ENCODE measurements around the gene TSTD1. TPM values are rescaled to one million over a fixed set of nuclear protein-coding genes. Genes with fewer than 3 reads are reported as not detected.
"Not testable (repeated sequence)": the region's sequence is repeated elsewhere in the genome, so short reads cannot be mapped to it uniquely, and the experiment has no call there.

The TSTD1 gene
- total and polyA plus RNA-seq, 7 donors = 2.5 to 33.9 (median 10.4) TPM

DNA sequence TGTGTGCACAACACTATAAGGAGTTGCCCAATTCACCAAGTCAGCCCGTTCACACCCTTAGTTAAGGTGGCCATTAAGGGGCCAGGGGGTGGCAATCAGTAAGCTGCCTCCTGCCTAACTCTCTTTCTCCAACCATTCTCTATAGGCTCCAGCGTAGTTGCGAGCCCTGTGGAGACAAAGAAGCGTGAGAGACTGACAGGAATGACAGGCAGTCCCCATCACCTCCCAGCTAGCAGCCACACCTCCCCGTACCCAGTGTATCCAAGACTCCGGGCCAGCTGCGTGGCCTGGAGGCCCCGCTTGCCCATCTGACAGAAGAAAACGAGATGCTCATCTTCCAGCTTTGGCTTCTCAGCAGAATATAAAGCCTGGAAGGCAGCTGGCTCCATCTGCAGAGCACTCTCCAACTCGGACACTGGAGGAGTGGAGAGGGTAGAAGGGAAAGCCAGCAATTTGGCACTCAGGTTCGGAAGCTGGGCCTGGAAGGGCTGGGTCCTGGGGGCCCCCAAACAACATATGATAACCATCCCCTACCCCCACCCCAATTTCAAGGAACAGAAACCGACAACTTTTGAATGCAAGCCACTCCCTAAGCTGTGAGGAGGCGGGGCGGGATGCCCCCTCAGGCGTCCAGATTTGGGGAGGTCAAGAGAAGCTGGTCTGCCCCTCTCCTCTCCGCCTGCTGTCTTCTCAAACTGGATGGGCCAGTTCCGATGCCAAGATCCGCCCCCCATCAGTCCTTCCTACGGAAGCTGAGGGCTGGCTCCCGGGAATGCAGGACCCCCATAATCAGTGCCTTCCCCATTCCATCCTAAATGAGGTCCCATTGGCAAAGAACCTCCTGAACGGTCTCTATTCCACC lies 872 bp downstream of the TSTD1 start:
- intact Hi-C loops (cut with DNase I) = no loop called here
- peaks cover 2% of the 10 kb centered on the region for H3K4me1 ChIP-seq
- H3K9me3 ChIP-seq = no peaks in the 10 kb centered on the region
- H3K36me3 ChIP-seq (ENCODE audit: insufficient read depth in 1 of 2, low read depth in 1 of 2) = peaks cover 10 to 37% of the 10 kb centered on the region in 2 donors
- 50 to 64% (median 55%) methylated on average over 21 of the region's 21 CpGs for WGBS, 3 donors
- DNase-seq (no peak), ATAC-seq (peak in 2 of 4 donors; percentile 12 to 15)
- H3K4me3 ChIP-seq = peak overlapping the region; percentile 64
- H3K27me3 ChIP-seq (ENCODE audit: insufficient read depth in 3 of 3, low read length in 2 of 3) = no peaks in the 10 kb centered on the region
- H3K27ac ChIP-seq = no peak overlapping the region
- TF ChIP-seq, protein P1, sequence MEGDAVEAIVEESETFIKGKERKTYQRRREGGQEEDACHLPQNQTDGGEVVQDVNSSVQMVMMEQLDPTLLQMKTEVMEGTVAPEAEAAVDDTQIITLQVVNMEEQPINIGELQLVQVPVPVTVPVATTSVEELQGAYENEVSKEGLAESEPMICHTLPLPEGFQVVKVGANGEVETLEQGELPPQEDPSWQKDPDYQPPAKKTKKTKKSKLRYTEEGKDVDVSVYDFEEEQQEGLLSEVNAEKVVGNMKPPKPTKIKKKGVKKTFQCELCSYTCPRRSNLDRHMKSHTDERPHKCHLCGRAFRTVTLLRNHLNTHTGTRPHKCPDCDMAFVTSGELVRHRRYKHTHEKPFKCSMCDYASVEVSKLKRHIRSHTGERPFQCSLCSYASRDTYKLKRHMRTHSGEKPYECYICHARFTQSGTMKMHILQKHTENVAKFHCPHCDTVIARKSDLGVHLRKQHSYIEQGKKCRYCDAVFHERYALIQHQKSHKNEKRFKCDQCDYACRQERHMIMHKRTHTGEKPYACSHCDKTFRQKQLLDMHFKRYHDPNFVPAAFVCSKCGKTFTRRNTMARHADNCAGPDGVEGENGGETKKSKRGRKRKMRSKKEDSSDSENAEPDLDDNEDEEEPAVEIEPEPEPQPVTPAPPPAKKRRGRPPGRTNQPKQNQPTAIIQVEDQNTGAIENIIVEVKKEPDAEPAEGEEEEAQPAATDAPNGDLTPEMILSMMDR (IDR thresholded peaks at IDR 0.05) = no peak

DNA sequence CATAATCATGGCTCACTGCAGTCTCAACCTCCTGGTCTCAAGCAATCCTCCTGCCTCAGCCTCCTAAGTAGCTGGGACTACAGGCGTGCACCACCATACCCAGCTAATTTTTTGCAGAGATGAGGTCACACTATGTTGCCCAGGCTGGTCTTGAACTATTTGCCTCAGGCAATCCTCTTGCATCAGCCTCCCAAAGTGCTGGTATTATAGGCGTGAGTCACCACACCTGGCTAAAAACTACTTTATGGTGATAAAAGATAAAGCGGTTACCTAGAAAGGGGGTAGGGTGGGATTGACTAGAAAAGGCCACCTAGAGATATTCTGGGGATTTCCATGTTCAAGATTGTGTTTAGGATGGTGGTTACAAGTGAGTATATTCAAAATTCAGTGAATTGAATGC lies 5.0 kb downstream of the TSTD1 start:
- Histone ChIP-seq H3K4me1 (no peaks in the 10 kb centered on the region), H3K9me3 (no peaks in the 10 kb centered on the region), H3K27me3 (ENCODE audit: insufficient read depth in 3 of 3, low read length in 2 of 3) (no peaks in the 10 kb centered on the region), H3K36me3 (ENCODE audit: insufficient read depth in 1 of 2, low read depth in 1 of 2) (no peaks in the 10 kb centered on the region), H3K4me3 (no peak overlapping the region), H3K27ac (no peak overlapping the region)
- TF ChIP-seq, protein P1 (IDR thresholded peaks at IDR 0.05) = no peak
- 98 to 100% (median 99%) methylated on average over 3 of the region's 3 CpGs for WGBS, 3 donors
- intact Hi-C loops (cut with DNase I) = no loop called here
- DNase-seq = no peak
- no peak for ATAC-seq

DNA sequence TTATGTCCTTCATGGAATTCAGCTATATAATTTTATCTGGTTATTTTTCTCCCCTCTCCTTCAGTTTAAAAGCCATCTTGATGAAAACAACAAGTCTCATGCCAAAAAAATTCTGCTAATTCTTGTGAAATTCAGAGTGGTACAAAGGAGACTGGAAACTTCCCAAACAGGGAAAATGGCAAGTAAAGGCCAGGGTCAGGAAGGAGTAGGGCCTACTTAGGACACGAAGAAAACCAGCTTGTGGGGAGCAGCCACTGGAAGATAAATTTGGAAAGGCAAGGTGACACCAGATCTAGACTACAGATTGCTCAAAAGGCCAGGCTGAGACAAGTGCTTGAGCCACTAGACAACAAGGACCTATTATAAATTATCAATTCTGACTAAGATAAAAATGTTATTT lies 6.4 kb downstream of the TSTD1 start:
- Histone ChIP-seq H3K36me3 (ENCODE audit: insufficient read depth in 1 of 2, low read depth in 1 of 2) (no peaks in the 10 kb centered on the region), H3K27me3 (ENCODE audit: insufficient read depth in 3 of 3, low read length in 2 of 3) (no peaks in the 10 kb centered on the region), H3K4me1 (no peaks in the 10 kb centered on the region), H3K27ac (no peak overlapping the region), H3K4me3 (no peak overlapping the region), H3K9me3 (no peaks in the 10 kb centered on the region)
- intact Hi-C loops (cut with DNase I) = no loop called here
- 46 to 60% (median 48%) methylated on average over 1 of the region's 1 CpG for WGBS, 3 donors
- DNase-seq (no peak), ATAC-seq (no peak)
- TF ChIP-seq, protein P1 (IDR thresholded peaks at IDR 0.05) = no peak

DNA sequence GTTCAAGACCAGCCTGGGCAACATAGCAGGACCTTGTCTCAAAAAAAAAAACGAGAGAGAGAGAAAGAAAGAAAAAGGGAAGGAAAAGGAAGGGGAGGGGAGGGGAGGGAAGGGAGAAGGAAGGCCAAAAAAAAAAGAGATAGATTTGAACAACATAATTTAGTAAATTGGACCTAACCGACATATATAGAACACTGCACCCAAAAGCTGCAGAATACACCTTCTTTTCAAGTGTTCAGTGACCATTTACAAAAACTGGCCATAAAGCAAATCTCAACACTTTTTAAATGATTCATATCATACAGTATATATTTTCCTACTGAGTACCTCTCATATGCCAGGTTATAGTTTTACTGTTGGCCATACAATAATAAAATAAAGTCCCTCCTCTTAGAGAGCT lies 6.9 kb downstream of the TSTD1 start:
- H3K4me3 ChIP-seq = no peak overlapping the region
- intact Hi-C loops (cut with DNase I) = no loop called here
- no peaks in the 10 kb centered on the region for H3K9me3 ChIP-seq
- no peaks in the 10 kb centered on the region for H3K27me3 ChIP-seq (ENCODE audit: insufficient read depth in 3 of 3, low read length in 2 of 3)
- TF ChIP-seq, protein P1 (IDR thresholded peaks at IDR 0.05) = no peak
- ATAC-seq = no peak
- no peaks in the 10 kb centered on the region for H3K4me1 ChIP-seq
- DNase-seq = no peak
- H3K27ac ChIP-seq = no peak overlapping the region
- no peaks in the 10 kb centered on the region for H3K36me3 ChIP-seq (ENCODE audit: insufficient read depth in 1 of 2, low read depth in 1 of 2)
- WGBS, 3 donors = 71 to 81% (median 79%) methylated on average over 2 of the region's 2 CpGs

DNA sequence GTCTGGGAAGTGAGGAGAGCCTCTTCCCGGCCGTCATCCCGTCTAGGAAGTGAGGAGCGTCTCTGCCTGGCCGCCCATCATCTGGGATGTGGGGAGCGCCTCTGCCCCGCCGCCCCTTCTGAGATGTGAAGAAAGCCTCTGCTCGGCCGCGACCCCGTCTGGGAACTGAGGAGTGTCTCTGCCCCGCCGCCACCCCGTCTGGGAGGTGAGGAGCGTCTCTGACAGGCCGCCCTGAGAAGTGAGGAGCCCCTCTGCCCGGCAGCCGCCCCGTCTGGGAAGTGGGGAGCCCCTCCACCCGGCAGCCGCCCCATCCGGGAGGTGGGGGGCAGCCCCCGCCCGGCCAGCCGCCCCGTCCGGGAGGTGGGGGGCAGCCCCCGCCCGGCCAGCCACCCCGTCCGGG lies 9.3 kb downstream of the TSTD1 start:
- H3K36me3 ChIP-seq (ENCODE audit: insufficient read depth in 1 of 2, low read depth in 1 of 2); DNase-seq; intact Hi-C loops (cut with DNase I); ATAC-seq; H3K9me3 ChIP-seq; H3K27me3 ChIP-seq (ENCODE audit: insufficient read depth in 3 of 3, low read length in 2 of 3); H3K4me3 ChIP-seq; H3K27ac ChIP-seq; H3K4me1 ChIP-seq: not testable (repeated sequence)
- 96 to 98% (median 98%) methylated on average over 24 to 32 of the region's 32 CpGs for WGBS, 3 donors

DNA sequence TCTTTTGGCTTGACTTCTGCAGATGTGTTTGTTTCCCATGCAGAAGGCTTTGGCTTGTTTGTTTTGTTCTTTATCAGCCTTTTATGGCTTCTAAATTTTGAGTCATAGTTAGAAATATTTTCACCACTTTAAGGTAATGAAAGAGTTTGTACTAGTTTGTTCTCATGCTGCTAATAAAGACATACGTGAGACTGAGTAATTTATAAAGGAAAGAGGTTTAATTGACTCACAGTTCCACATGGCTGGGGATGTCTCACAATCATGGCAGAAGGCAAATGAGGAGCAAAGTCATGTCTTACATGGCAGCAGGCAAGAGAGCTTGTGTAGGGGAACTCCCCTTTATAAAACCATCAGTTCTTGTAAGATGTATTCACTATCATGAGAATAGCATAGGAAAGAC lies 11.8 kb downstream of the TSTD1 start:
- H3K4me1 ChIP-seq; H3K36me3 ChIP-seq (ENCODE audit: insufficient read depth in 1 of 2, low read depth in 1 of 2); intact Hi-C loops (cut with DNase I); DNase-seq; H3K9me3 ChIP-seq; H3K4me3 ChIP-seq; ATAC-seq; H3K27ac ChIP-seq: not testable (repeated sequence)
- peaks cover 0 to 11% (median 0%) of the 10 kb centered on the region in 3 donors for H3K27me3 ChIP-seq (ENCODE audit: insufficient read depth in 3 of 3, low read length in 2 of 3)
- 46 to 74% (median 60%) methylated on average over 1 of the region's 1 CpG for WGBS, 3 donors

DNA sequence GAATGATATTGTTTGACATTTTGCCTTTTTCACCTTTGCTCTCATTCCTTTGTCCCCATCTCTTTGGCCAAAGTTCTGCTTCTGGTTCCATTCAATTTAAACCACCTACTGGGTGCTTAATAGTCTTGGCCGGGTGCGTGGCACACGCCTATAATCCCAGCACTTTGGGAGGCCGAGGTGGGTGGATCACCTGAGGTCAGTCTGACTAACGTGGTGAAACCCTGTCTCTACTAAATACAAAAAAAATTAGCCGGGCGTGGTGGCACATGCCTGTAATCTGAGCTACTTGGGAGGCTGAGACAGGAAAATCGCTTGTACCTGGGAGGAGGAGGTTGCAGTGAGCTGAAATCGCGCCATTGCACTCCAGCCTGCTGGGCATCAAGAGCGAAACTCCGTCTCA lies 16.3 kb downstream of the TSTD1 start:
- H3K27ac ChIP-seq; H3K4me1 ChIP-seq; H3K9me3 ChIP-seq; ATAC-seq; H3K36me3 ChIP-seq (ENCODE audit: insufficient read depth in 1 of 2, low read depth in 1 of 2); H3K4me3 ChIP-seq; intact Hi-C loops (cut with DNase I); DNase-seq: not testable (repeated sequence)
- H3K27me3 ChIP-seq (ENCODE audit: insufficient read depth in 3 of 3, low read length in 2 of 3) = peaks cover 0 to 49% (median 3%) of the 10 kb centered on the region in 3 donors
- 88 to 92% (median 91%) methylated on average over 12 of the region's 12 CpGs for WGBS, 3 donors
